PC-9 (cell line): ENCODE results near the gene MAPKAPK2. TPM values are rescaled to one million over a fixed set of nuclear protein-coding genes. Genes with fewer than 3 reads are reported as not detected.
"Not testable (repeated sequence)": the region's sequence is repeated elsewhere in the genome, so short reads cannot be mapped to it uniquely, and the experiment has no call there.

Source experiments
- BruUV-seq: library from RNA; stranded (reverse); fragments of 400-500 nt; replicated peaks from 2 replicates; lab custom pipeline; 2021; lab: Mats Ljungman, UMichigan
- CTCF ChIA-PET: fragments of 300-600 bp; sonication (Branson Sonifier 250); formaldehyde crosslinking; loops from one replicate; lab custom pipeline; 2022; ENCODE audit warnings: antibody characterized with exemption; lab: Charles Lee
- POLR2A ChIA-PET: fragments of 300-600 bp; sonication (Branson Sonifier 250); formaldehyde crosslinking; loops from one replicate; lab custom pipeline; 2022; ENCODE audit warnings: antibody characterized with exemption; ENCODE audit not compliant: unreplicated experiment; lab: Charles Lee
- DNase-seq, 2 experiments: peaks; one replicate each; pipeline versions ENCODE4 v3.0.0 to v3.0.0-alpha.2; 2015 to 2022; ENCODE audit warnings: mixed read lengths in 1 of 2
- H2AFZ ChIP-seq: fragments of 200-600 bp; sonication (generic); 2 replicates; pipeline ENCODE4 v1.8.1; 2017; ENCODE audit warnings: antibody characterized with exemption
- H3F3A ChIP-seq: fragments of 200-600 bp; sonication (generic); 2 replicates; pipeline ENCODE4 v1.8.1; 2017; ENCODE audit warnings: antibody characterized with exemption, mild to moderate bottlenecking, low read depth; ENCODE audit not compliant: insufficient read depth
- H3K27ac ChIP-seq: fragments of 200-600 bp; sonication (generic); 2 replicates; pipeline ENCODE4 v1.6.1; 2016; ENCODE audit warnings: mixed run types
- H3K27me3 ChIP-seq: fragments of 200-600 bp; sonication (generic); 2 replicates; pipeline ENCODE4 v1.6.1; 2016; ENCODE audit warnings: low read depth, mixed run types; ENCODE audit not compliant: insufficient read depth
- H3K36me3 ChIP-seq: fragments of 200-600 bp; sonication (generic); 2 replicates; pipeline ENCODE4 v1.6.1; 2016; ENCODE audit warnings: low read depth, mixed run types
- H3K4me1 ChIP-seq: fragments of 200-600 bp; sonication (generic); replicated peaks from 2 replicates; pipeline ENCODE4 v1.6.1; 2016; ENCODE audit warnings: mixed run types; ENCODE audit not compliant: insufficient read depth
- H3K4me2 ChIP-seq: fragments of 200-600 bp; sonication (generic); 2 replicates; pipeline ENCODE4 v1.6.1; 2017; ENCODE audit warnings: mixed run types
- H3K4me3 ChIP-seq: fragments of 200-600 bp; sonication (generic); 2 replicates; pipeline ENCODE4 v1.6.1; 2016; ENCODE audit warnings: mixed run types
- H3K79me2 ChIP-seq: fragments of 200-600 bp; sonication (generic); 2 replicates; pipeline ENCODE4 v1.6.1; 2017; ENCODE audit warnings: low read depth, mixed run types
- H3K9me2 ChIP-seq: fragments of 200-600 bp; sonication (generic); 2 replicates; pipeline ENCODE4 v1.8.1; 2017; ENCODE audit warnings: mild to moderate bottlenecking; ENCODE audit not compliant: insufficient read depth
- H3K9me3 ChIP-seq: fragments of 200-600 bp; sonication (generic); 2 replicates; pipeline ENCODE4 v1.8.1; 2016; ENCODE audit warnings: low read depth; ENCODE audit not compliant: insufficient read depth
- H4K20me1 ChIP-seq: fragments of 200-600 bp; sonication (generic); 2 replicates; pipeline ENCODE4 v1.8.1; 2017; ENCODE audit not compliant: insufficient read depth
- EZH2 ChIP-seq: fragments of 200-600 bp; sonication (generic); IDR thresholded peaks from 2 replicates; pipeline ENCODE4 v1.8.0; 2017; ENCODE audit warnings: antibody characterized with exemption, low read depth
- intact Hi-C: fragments of 100-400 bp; cut with micrococcal nuclease; formaldehyde crosslinking; loops from one replicate; pipeline ENCODE4 v1.10.0; 2022; ENCODE audit not compliant: unreplicated experiment
- total RNA-seq: library from RNA; stranded (reverse); gene quantifications from 2 replicates; pipeline ENCODE4 v1.2.3, GENCODE V29; 2021
- TF ChIP-seq, protein P1 (sequence below): fragments of 200-600 bp; sonication (generic); conservative IDR thresholded peaks from 2 replicates; pipeline ENCODE4 v1.6.1; 2017; ENCODE audit warnings: mixed run types, antibody characterized with exemption, mild to moderate bottlenecking, moderate library complexity

Gene MAPKAPK2
- total RNA-seq, 1 experiment from 2014 or later = 62.6 TPM

DNA sequence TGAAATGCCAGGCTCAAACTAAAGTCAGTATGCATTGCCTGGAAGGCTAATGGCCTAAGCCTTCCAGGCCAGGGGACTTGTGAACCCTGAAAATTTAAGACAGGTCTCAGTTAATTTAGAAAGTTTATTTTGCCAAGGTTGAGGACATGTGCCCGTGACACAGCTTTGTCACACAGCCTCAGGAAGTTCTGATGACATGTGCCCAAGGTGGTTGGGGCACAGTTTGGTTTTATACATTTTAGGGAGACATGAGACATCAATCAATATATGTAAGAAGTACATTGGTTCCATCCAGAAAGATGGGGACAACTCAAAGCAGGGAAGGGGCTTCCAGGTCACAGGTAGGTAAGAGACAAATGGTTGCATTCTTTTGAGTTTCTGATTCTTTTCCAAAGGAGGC lies 81.1 kb downstream of the MAPKAPK2 start:
- H3K79me2 ChIP-seq, BruUV-seq, H3K9me3 ChIP-seq, H3K27me3 ChIP-seq, H3K4me2 ChIP-seq, H4K20me1 ChIP-seq, H3K36me3 ChIP-seq, H3K9me2 ChIP-seq, DNase-seq, H3K27ac ChIP-seq, intact Hi-C loops, H3K4me1 ChIP-seq, H2AFZ ChIP-seq, H3K4me3 ChIP-seq, H3F3A ChIP-seq: not testable (repeated sequence)
- ChIA-PET CTCF (interaction anchor here (0.6 kb wide), 1 partner anchor 11 kb away, joined by 11 read pairs; no protein-coding TSS in a partner anchor), POLR2A (interaction anchor here (0.7 kb wide), 1 partner anchor 704 kb away, joined by 5 read pairs; no protein-coding TSS in a partner anchor)

- no peaks in the 10 kb centered on the region for H3K9me3 ChIP-seq
- H3K36me3 ChIP-seq = no peaks in the 10 kb centered on the region
- no peaks in the 10 kb centered on the region for H3K9me2 ChIP-seq
- H3K79me2 ChIP-seq = no peaks in the 10 kb centered on the region
- no peak overlapping the region for H2AFZ ChIP-seq
- ChIA-PET POLR2A (no interaction called here), CTCF (interaction anchor here (0.6 kb wide), 1 partner anchor 11 kb away, joined by 11 read pairs; no protein-coding TSS in a partner anchor)
- peak overlapping the region; percentile 4; the same call in 1 of the 2 replicates for H3K4me2 ChIP-seq
- no peak overlapping the region for H3K27ac ChIP-seq
- DNase-seq = peak; percentile 16 to 41
- no peak overlapping the region for H3K4me3 ChIP-seq
- no peaks in the 10 kb centered on the region for H3F3A ChIP-seq
- TF ChIP-seq, protein P1, sequence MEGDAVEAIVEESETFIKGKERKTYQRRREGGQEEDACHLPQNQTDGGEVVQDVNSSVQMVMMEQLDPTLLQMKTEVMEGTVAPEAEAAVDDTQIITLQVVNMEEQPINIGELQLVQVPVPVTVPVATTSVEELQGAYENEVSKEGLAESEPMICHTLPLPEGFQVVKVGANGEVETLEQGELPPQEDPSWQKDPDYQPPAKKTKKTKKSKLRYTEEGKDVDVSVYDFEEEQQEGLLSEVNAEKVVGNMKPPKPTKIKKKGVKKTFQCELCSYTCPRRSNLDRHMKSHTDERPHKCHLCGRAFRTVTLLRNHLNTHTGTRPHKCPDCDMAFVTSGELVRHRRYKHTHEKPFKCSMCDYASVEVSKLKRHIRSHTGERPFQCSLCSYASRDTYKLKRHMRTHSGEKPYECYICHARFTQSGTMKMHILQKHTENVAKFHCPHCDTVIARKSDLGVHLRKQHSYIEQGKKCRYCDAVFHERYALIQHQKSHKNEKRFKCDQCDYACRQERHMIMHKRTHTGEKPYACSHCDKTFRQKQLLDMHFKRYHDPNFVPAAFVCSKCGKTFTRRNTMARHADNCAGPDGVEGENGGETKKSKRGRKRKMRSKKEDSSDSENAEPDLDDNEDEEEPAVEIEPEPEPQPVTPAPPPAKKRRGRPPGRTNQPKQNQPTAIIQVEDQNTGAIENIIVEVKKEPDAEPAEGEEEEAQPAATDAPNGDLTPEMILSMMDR = no peak
- no peak for TF ChIP-seq EZH2
- H4K20me1 ChIP-seq = no peaks in the 10 kb centered on the region
- peaks cover 5% of the 10 kb centered on the region; the same call in 1 of the 2 replicates for H3K27me3 ChIP-seq
- H3K4me1 ChIP-seq = no peaks in the 10 kb centered on the region
- intact Hi-C loops = no loop called here
- BruUV-seq = no TSS peak
Observed at GRCh38 chr1:206766251-206766856, 81.6 kb downstream of the MAPKAPK2 start.

- Histone ChIP-seq H3K4me3 (no peak overlapping the region), H3F3A (no peaks in the 10 kb centered on the region), H3K79me2 (no peaks in the 10 kb centered on the region), H3K27me3 (peaks cover 9% of the 10 kb centered on the region; the same call in 1 of the 2 replicates), H3K9me3 (no peaks in the 10 kb centered on the region), H3K4me1 (no peaks in the 10 kb centered on the region), H3K9me2 (no peaks in the 10 kb centered on the region), H3K27ac (no peak overlapping the region), H3K4me2 (no peak overlapping the region), H4K20me1 (no peaks in the 10 kb centered on the region), H2AFZ (no peak overlapping the region), H3K36me3 (no peaks in the 10 kb centered on the region)
- intact Hi-C loops = no loop called here
- CTCF ChIA-PET = no interaction called here
- no peak for DNase-seq
- POLR2A ChIA-PET = no interaction called here
- TF ChIP-seq, protein P1 = no peak
- no peak for TF ChIP-seq EZH2
- no TSS peak for BruUV-seq
Observed at GRCh38 chr1:206768472-206769303, 84.0 kb downstream of the MAPKAPK2 start.
